RKO (cell line): ENCODE measurements around the gene PLEKHM2.
"Not testable (repeated sequence)": the region's sequence is repeated elsewhere in the genome, so short reads cannot be mapped to it uniquely, and the experiment has no call there.

Experiments
- DNase-seq: peaks from one replicate; pipeline ENCODE4 v3.0.0-alpha.2; 2016; ENCODE audit warnings: low spot score

Gene PLEKHM2

GRCh38 chr1:15676688-15677661 is 7.1 kb upstream of the PLEKHM2 start:
- DNase-seq = no peak

GRCh38 chr1:15678578-15678977 is 5.5 kb upstream of the PLEKHM2 start:
- DNase-seq = peak; percentile 73

GRCh38 chr1:15680131-15680530 is 4.0 kb upstream of the PLEKHM2 start:
- DNase-seq = peak; percentile 41

GRCh38 chr1:15680561-15681348 is 3.4 kb upstream of the PLEKHM2 start:
- DNase-seq = peak; percentile 85

- DNase-seq = no peak
These were observed 2.5 kb upstream of the PLEKHM2 start for GRCh38 chr1:15681349-15682292.

GRCh38 chr1:15682936-15683341 is 1.2 kb upstream of the PLEKHM2 start:
- no peak for DNase-seq

GRCh38 chr1:15683345-15684039 is 628 bp upstream of the PLEKHM2 start:
- no peak for DNase-seq

- DNase-seq = peak; percentile 43
These were observed 560 bp downstream of the PLEKHM2 start for GRCh38 chr1:15684468-15685291.

- no peak for DNase-seq
These were observed 1.7 kb downstream of the PLEKHM2 start for GRCh38 chr1:15685820-15686219.

GRCh38 chr1:15687446-15687845 is 3.3 kb downstream of the PLEKHM2 start:
- no peak for DNase-seq

GRCh38 chr1:15690317-15690716 is 6.2 kb downstream of the PLEKHM2 start:
- no peak for DNase-seq

- no peak for DNase-seq
These were observed 7.4 kb downstream of the PLEKHM2 start for GRCh38 chr1:15691434-15692032.

- no peak for DNase-seq
These were observed 8.1 kb downstream of the PLEKHM2 start for GRCh38 chr1:15692121-15692682.

GRCh38 chr1:15693371-15693770 is 9.3 kb downstream of the PLEKHM2 start:
- no peak for DNase-seq

GRCh38 chr1:15696956-15697521 is 12.9 kb downstream of the PLEKHM2 start:
- DNase-seq = no peak

GRCh38 chr1:15698201-15698600 is 14.1 kb downstream of the PLEKHM2 start:
- no peak for DNase-seq

GRCh38 chr1:15699321-15699720 is 15.2 kb downstream of the PLEKHM2 start:
- not testable (repeated sequence) for DNase-seq

GRCh38 chr1:15700508-15700907 is 16.4 kb downstream of the PLEKHM2 start:
- DNase-seq = no peak

- DNase-seq = no peak
These were observed 17.7 kb downstream of the PLEKHM2 start for GRCh38 chr1:15701784-15702183.
